ENCODE measurements around the gene FRAT2. TPM values are rescaled to one million over a fixed set of nuclear protein-coding genes. Genes with fewer than 3 reads are reported as not detected.

FRAT2 gene
- total and polyA plus RNA-seq, 10 of the 15 experiments (the other 5 are each of a cell fraction or from before 2014, with no cell fraction given): 0.69 to 5.9 (median 3.8) TPM

DNA sequence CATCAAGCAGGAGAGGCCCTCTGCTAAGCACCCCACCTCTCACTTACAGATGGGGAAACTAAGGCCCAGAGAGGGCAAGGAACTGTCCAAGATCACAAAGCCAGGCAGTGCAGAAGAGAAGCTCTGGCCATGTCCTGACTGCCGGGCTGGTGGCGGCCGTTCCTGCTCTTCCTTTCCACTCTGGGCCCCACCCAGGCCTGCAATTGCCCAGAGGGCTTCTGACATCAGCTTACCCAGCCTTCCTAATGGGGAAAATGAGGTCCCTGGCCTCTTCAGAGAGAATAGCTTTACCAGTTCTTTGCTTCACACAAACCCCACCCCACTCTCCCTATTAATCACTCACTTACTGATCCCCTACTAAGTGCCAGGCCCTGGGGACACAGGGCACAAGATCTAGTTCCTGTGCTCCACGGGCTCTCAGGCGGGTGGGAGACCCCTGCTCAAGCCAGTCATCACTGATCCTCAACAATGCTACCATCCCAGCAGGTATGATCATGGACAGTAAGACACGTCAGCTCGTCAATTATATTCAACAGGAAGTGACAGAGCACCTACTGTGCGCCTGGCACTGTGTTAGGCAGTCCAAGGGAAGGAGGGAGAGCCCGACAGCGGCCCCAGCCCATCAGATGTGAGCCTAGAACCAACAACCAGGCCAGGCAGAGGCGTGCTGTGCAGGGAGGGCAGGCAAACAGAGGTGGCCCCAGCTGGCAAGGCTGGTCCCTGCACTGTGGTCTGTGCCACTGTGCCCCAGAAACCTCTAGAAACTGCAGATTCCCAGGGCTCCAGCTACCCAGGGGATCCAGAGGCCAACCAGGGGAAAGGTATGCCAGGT, 26.4 kb upstream of the FRAT2 start:
- in situ Hi-C loops (cut with MboI) (no loop called here), intact Hi-C loops (cut with micrococcal nuclease; ENCODE audit: unreplicated experiment) (no loop called here)
- ATAC-seq (no peak), FAIRE-seq (no peak), DNase-seq (ENCODE audit: low read depth, low spot score) (no peak)
- no peaks in the 10 kb centered on the region for H3K4me1 ChIP-seq (ENCODE audit: control insufficient read depth, insufficient read depth, low read length)
- ChIA-PET SMC1A (ENCODE audit: uncharacterized antibody, unreplicated experiment) (no interaction called here), RAD21 (ENCODE audit: unreplicated experiment) (no interaction called here), CTCF (interaction anchor here (1.0 kb wide), 1 partner anchor 82 kb away, joined by 3 read pairs; no protein-coding TSS in a partner anchor), POLR2A (interaction anchor here (0.6 to 0.7 kb wide), 3 partner anchors 10 to 71 kb away, joined by 6 read pairs; no protein-coding TSS in a partner anchor)
- no peaks in the 10 kb centered on the region for H3K79me2 ChIP-seq (ENCODE audit: control insufficient read depth, insufficient read depth, low read length)
- TF ChIP-seq TCF3 (IDR thresholded peaks at IDR 0.05; ENCODE audit: borderline replicate concordance, insufficient read depth, low read depth, low read length) (no peak), POU2F2 (IDR thresholded peaks at IDR 0.05; ENCODE audit: borderline replicate concordance, low read depth, low read length) (no peak), NFXL1 (IDR thresholded peaks at IDR 0.05; ENCODE audit: borderline replicate concordance) (no peak), MYC (IDR thresholded peaks at IDR 0.05; ENCODE audit: insufficient read depth, insufficient read length, insufficient replicate concordance, low read length, severe bottlenecking) (no peak), KDM1A (IDR thresholded peaks at IDR 0.05; ENCODE audit: borderline replicate concordance) (no peak), IRF4 (IDR thresholded peaks at IDR 0.05; ENCODE audit: low read depth, low read length) (no peak), ZNF274 (IDR thresholded peaks at IDR 0.05; ENCODE audit: insufficient read depth, insufficient read length) (no peak), STAT1 (conservative IDR thresholded peaks at IDR 0.05) (no peak), KAT2A (conservative IDR thresholded peaks at IDR 0.05; ENCODE audit: control insufficient read depth, low read depth, low read length) (no peak), POLR2AphosphoS5 (IDR thresholded peaks at IDR 0.05; ENCODE audit: low read length) (no peak), ESRRA (IDR thresholded peaks at IDR 0.05; ENCODE audit: low read length) (no peak), PML (IDR thresholded peaks at IDR 0.05; ENCODE audit: low read length) (no peak), EED (IDR thresholded peaks at IDR 0.05; ENCODE audit: low read depth) (no peak), TARDBP (IDR thresholded peaks at IDR 0.05; ENCODE audit: borderline replicate concordance) (no peak), MTA2 (IDR thresholded peaks at IDR 0.05; ENCODE audit: low read depth) (no peak), YBX1 (IDR thresholded peaks at IDR 0.05) (no peak), PRDM15 (CRISPR knock-in tag; IDR thresholded peaks at IDR 0.05) (no peak), CHD1 (IDR thresholded peaks at IDR 0.05; ENCODE audit: low read depth, low read length) (no peak), SREBF2 (IDR thresholded peaks at IDR 0.05; ENCODE audit: low read length) (no peak)
- TF ChIP-seq, protein P1, sequence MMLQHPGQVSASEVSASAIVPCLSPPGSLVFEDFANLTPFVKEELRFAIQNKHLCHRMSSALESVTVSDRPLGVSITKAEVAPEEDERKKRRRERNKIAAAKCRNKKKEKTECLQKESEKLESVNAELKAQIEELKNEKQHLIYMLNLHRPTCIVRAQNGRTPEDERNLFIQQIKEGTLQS (IDR thresholded peaks at IDR 0.05; ENCODE audit: borderline replicate concordance, extremely low read depth, low read depth, low read length): no peak
- H2AFZ ChIP-seq (ENCODE audit: control insufficient read depth, low read depth, low read length): no peak overlapping the region
- H4K20me1 ChIP-seq (ENCODE audit: control insufficient read depth, insufficient read depth): no peaks in the 10 kb centered on the region
- H3K4me2 ChIP-seq (ENCODE audit: control insufficient read depth, insufficient read depth): no peak overlapping the region
- BruUV-seq (replicated peaks): no TSS peak
- no peak overlapping the region for H3K27ac ChIP-seq (ENCODE audit: control insufficient read depth, insufficient read depth)
- H3K9me3 ChIP-seq (replicated peaks; ENCODE audit: control insufficient read depth, insufficient read depth, low read length): no peaks in the 10 kb centered on the region
- H3K36me3 ChIP-seq (ENCODE audit: control insufficient read depth in 2 of 2, insufficient read depth in 2 of 2, low read length in 1 of 2): peaks cover 8 to 25% of the 10 kb centered on the region in 2 experiments; a peak in 3 of 4 replicates
- no peaks in the 10 kb centered on the region for H3K27me3 ChIP-seq (replicated peaks in 1 of 2; ENCODE audit: control insufficient read depth in 2 of 2, insufficient read depth in 2 of 2, low read length in 1 of 2)
- 92% methylated on average over 11 of the region's 11 CpGs for WGBS (ENCODE audit: insufficient coverage, insufficient replicate concordance, low lambda C conversion rate, missing lambda C conversion rate)
- no peak overlapping the region for H3K9ac ChIP-seq (ENCODE audit: control insufficient read depth, insufficient read depth, low read length)
- H3K4me3 ChIP-seq: no peak overlapping the region
